ENCODE measurements around the gene MPIG6B. TPM values are rescaled to one million over a fixed set of nuclear protein-coding genes. Genes with fewer than 3 reads are reported as not detected.

MPIG6B gene
- total RNA-seq, 2 experiments from 2014 or later, result 0.06 TPM; not detected in 1

- ChIA-PET CTCF (interaction anchor here (0.7 to 5.1 kb wide), 17 partner anchors 9 to 181 kb away, joined by 3 to 46 read pairs (median 4); partner anchors contain the start of genes C6orf47, HSPA1B, LSM2 and LY6G5C), POLR2A (interaction anchor here (1.1 to 2.0 kb wide), 3 partner anchors 8 to 85 kb away, joined by 3 to 7 read pairs (median 5); partner anchors contain the start of genes HSPA1A, HSPA1L and MSH5)
Measured at GRCh38 chr6:31729979-31730630, 6.9 kb downstream of the MPIG6B start.

GRCh38 chr6:31730631-31731086, 7.5 kb downstream of the MPIG6B start:
- ChIA-PET POLR2A (interaction anchor here (1.1 to 2.0 kb wide), 3 partner anchors 8 to 85 kb away, joined by 3 to 7 read pairs (median 5); partner anchors contain the start of genes HSPA1A, HSPA1L and MSH5), CTCF (interaction anchor here (0.7 to 5.1 kb wide), 7 partner anchors 9 to 77 kb away, joined by 3 to 46 read pairs (median 7); partner anchors contain the start of genes LSM2, LY6G6D and MSH5)

- ChIA-PET CTCF (interaction anchor here (1.6 kb wide), 1 partner anchor 64 kb away, joined by 4 read pairs; the partner anchor contains the start of gene VARS1), POLR2A (no interaction called here)
Measured at GRCh38 chr6:31732029-31732428, 8.9 kb downstream of the MPIG6B start.

- ChIA-PET POLR2A (no interaction called here), CTCF (interaction anchor here (2.6 to 2.8 kb wide), 2 partner anchors 36 to 40 kb away, joined by 8 to 9 read pairs; no protein-coding TSS in a partner anchor)
Measured at GRCh38 chr6:31733734-31734133, 10.6 kb downstream of the MPIG6B start.

- ChIA-PET CTCF (interaction anchor here (1.0 to 2.8 kb wide), 3 partner anchors 13 to 40 kb away, joined by 3 to 9 read pairs (median 8); no protein-coding TSS in a partner anchor), POLR2A (no interaction called here)
Measured at GRCh38 chr6:31734247-31734820, 11.2 kb downstream of the MPIG6B start.

GRCh38 chr6:31734821-31735406, 11.7 kb downstream of the MPIG6B start:
- ChIA-PET CTCF (interaction anchor here (0.7 to 2.8 kb wide), 5 partner anchors 13 to 1542 kb away, joined by 3 to 9 read pairs (median 3); partner anchors contain the start of gene B3GALT4), POLR2A (interaction anchor here (0.6 to 0.7 kb wide), 5 partner anchors 13 to 210 kb away, joined by 3 to 5 read pairs (median 4); partner anchors contain the start of genes HSPA1A, HSPA1B and HSPA1L)

- ChIA-PET POLR2A (interaction anchor here (0.5 kb wide), 1 partner anchor 72 kb away, joined by 3 read pairs; the partner anchor contains the start of gene GPANK1), CTCF (interaction anchor here (0.6 to 3.2 kb wide), 7 partner anchors 33 to 759 kb away, joined by 3 to 23 read pairs (median 3); partner anchors contain the start of gene VARS1)
Measured at GRCh38 chr6:31736021-31736767, 13.0 kb downstream of the MPIG6B start, which contains the start of gene CLIC1. Gene CLIC1 (minus strand): TSS chr6:31736530. CDS start chr6:31736300, 230 bp downstream.

GRCh38 chr6:31736768-31737314, 13.7 kb downstream of the MPIG6B start:
- ChIA-PET CTCF (interaction anchor here (0.7 to 5.5 kb wide), 5 partner anchors 8 to 93 kb away, joined by 3 to 46 read pairs (median 3); partner anchors contain the start of genes DDAH2 and VARS1), POLR2A (interaction anchor here (0.6 to 2.1 kb wide), 3 partner anchors 30 to 1101 kb away, joined by 4 to 6 read pairs (median 5); partner anchors contain the start of gene HSPA1B)

- ChIA-PET CTCF (interaction anchor here (0.8 to 5.5 kb wide), 6 partner anchors 9 to 92 kb away, joined by 3 to 46 read pairs (median 3); partner anchors contain the start of genes DDAH2, HSPA1B and VARS1), POLR2A (interaction anchor here (0.6 to 2.1 kb wide), 7 partner anchors 29 to 1100 kb away, joined by 3 to 6 read pairs (median 4); partner anchors contain the start of genes ABHD16A, BAG6, HSPA1B and LSM2)
Measured at GRCh38 chr6:31737315-31737990, 14.3 kb downstream of the MPIG6B start.

- ChIA-PET POLR2A (interaction anchor here (0.6 to 2.1 kb wide), 10 partner anchors 8 to 1580 kb away, joined by 3 to 5 read pairs (median 4); partner anchors contain the start of genes ABHD16A, BAG6, HSPA1B and LSM2), CTCF (interaction anchor here (0.8 to 5.5 kb wide), 7 partner anchors 10 to 99 kb away, joined by 3 to 46 read pairs (median 4); partner anchors contain the start of genes DDAH2, HSPA1B and VARS1)
Measured at GRCh38 chr6:31737991-31738979, 15.1 kb downstream of the MPIG6B start.

- POLR2A ChIA-PET, result interaction anchor here (0.6 to 1.6 kb wide), 7 partner anchors 10 to 223 kb away, joined by 3 to 7 read pairs (median 5); no protein-coding TSS in a partner anchor
- CTCF ChIA-PET, result interaction anchor here (0.8 to 5.5 kb wide), 7 partner anchors 11 to 97 kb away, joined by 3 to 46 read pairs (median 7); partner anchors contain the start of genes DDAH2 and VARS1
Measured at GRCh38 chr6:31739639-31740396, 16.6 kb downstream of the MPIG6B start, which contains the start of gene MSH5. Gene MSH5 (plus strand): TSS chr6:31740005. CDS start chr6:31740467, 462 bp downstream.

- CTCF ChIA-PET, result interaction anchor here (0.7 to 5.5 kb wide), 7 partner anchors 11 to 89 kb away, joined by 3 to 46 read pairs (median 7); partner anchors contain the start of genes DDAH2 and VARS1
- POLR2A ChIA-PET, result interaction anchor here (0.5 to 1.6 kb wide), 4 partner anchors 10 to 212 kb away, joined by 3 to 7 read pairs (median 6); no protein-coding TSS in a partner anchor
Measured at GRCh38 chr6:31740397-31741223, 17.4 kb downstream of the MPIG6B start.

- ChIA-PET CTCF (interaction anchor here (0.7 to 5.5 kb wide), 6 partner anchors 10 to 75 kb away, joined by 3 to 46 read pairs (median 4); partner anchors contain the start of gene DDAH2), POLR2A (no interaction called here)
Measured at GRCh38 chr6:31741815-31742214, 18.6 kb downstream of the MPIG6B start.

GRCh38 chr6:31742894-31743293, 19.7 kb downstream of the MPIG6B start:
- ChIA-PET CTCF (no interaction called here), POLR2A (no interaction called here)

Data from activated CD8-positive, alpha-beta memory T cell treated with anti-CD3 and anti-CD28 coated beads for 36 hours (primary cell).